BJ (cell line): ENCODE data around the gene PRKAR1B. TPM values are rescaled to one million over a fixed set of nuclear protein-coding genes. Genes with fewer than 3 reads are reported as not detected.

Experiments used
- CTCF ChIA-PET: fragments of 350-600 bp; formaldehyde crosslinking; extraction: SDS; loops from one replicate; lab custom pipeline; 2021; ENCODE audit warnings: antibody characterized with exemption, inconsistent platforms; lab: Yijun Ruan, JAX
- POLR2A ChIA-PET: fragments of 300-600 bp; sonication (Branson Sonifier 250); formaldehyde crosslinking; extraction: SDS; loops from one replicate; lab custom pipeline; 2021; ENCODE audit warnings: antibody characterized with exemption; lab: Charles Lee
- DNase-seq: peaks from one replicate; pipeline ENCODE4 v3.0.0-alpha.2; 2011; ENCODE audit warnings: low read depth
- H3K27me3 ChIP-seq: 2 replicates; pipeline ENCODE4 v1.6.0; 2011; ENCODE audit warnings: low read length; ENCODE audit not compliant: control insufficient read depth, insufficient read depth
- H3K36me3 ChIP-seq: 2 replicates; pipeline ENCODE4 v1.5.1; 2011; ENCODE audit warnings: low read length; ENCODE audit not compliant: control insufficient read depth, insufficient read depth
- H3K4me3 ChIP-seq: 2 replicates; pipeline ENCODE4 v1.5.1; 2011; ENCODE audit warnings: low read depth, mild to moderate bottlenecking, control low read depth, low read length
- CTCF ChIP-seq: IDR thresholded peaks from 2 replicates; pipeline ENCODE4 v1.5.1; 2011; ENCODE audit warnings: low read depth, mild to moderate bottlenecking, control low read depth, inconsistent platforms, low read length, moderate library complexity; ENCODE audit not compliant: insufficient read depth
- polyA plus RNA-seq: library from polyadenylated mRNA; depleted of rRNA; stranded (reverse); fragments of >200 nt; gene quantifications from 2 replicates; pipeline ENCODE4 v1.2.3, GENCODE V29; 2011

PRKAR1B gene
- polyA plus RNA-seq, 1 experiment, result 7.4 TPM

- no peaks in the 10 kb centered on the region for H3K27me3 ChIP-seq
- ChIA-PET CTCF (interaction anchor here (0.6 to 1.4 kb wide), 3 partner anchors 8 to 25 kb away, joined by 3 to 4 read pairs (median 3); no protein-coding TSS in a partner anchor), POLR2A (no interaction called here)
- no peak for TF ChIP-seq CTCF
- DNase-seq, result no peak
- no peaks in the 10 kb centered on the region for H3K36me3 ChIP-seq
- H3K4me3 ChIP-seq, result no peak overlapping the region
Measured at GRCh38 chr7:690478-691360, 36.4 kb downstream of the PRKAR1B start.

- DNase-seq, result no peak
- no peak overlapping the region for H3K4me3 ChIP-seq
- no peaks in the 10 kb centered on the region for H3K27me3 ChIP-seq
- no peaks in the 10 kb centered on the region for H3K36me3 ChIP-seq
- TF ChIP-seq CTCF, result no peak
- POLR2A ChIA-PET, result no interaction called here
- CTCF ChIA-PET, result interaction anchor here (0.7 kb wide), 1 partner anchor 66 kb away, joined by 3 read pairs; no protein-coding TSS in a partner anchor
Measured at GRCh38 chr7:685540-685939, 41.5 kb downstream of the PRKAR1B start.

- Histone ChIP-seq H3K36me3 (peaks cover 3% of the 10 kb centered on the region), H3K27me3 (no peaks in the 10 kb centered on the region), H3K4me3 (no peak overlapping the region)
- ChIA-PET POLR2A (no interaction called here), CTCF (interaction anchor here (1.4 kb wide), 1 partner anchor 91 kb away, joined by 3 read pairs; no protein-coding TSS in a partner anchor)
- DNase-seq, result no peak
- no peak for TF ChIP-seq CTCF
Measured at GRCh38 chr7:684416-684815, 42.7 kb downstream of the PRKAR1B start.

- Histone ChIP-seq H3K36me3 (peaks cover 3% of the 10 kb centered on the region), H3K4me3 (no peak overlapping the region), H3K27me3 (no peaks in the 10 kb centered on the region)
- no peak for DNase-seq
- ChIA-PET POLR2A (no interaction called here), CTCF (interaction anchor here (1.4 kb wide), 1 partner anchor 91 kb away, joined by 3 read pairs; no protein-coding TSS in a partner anchor)
- TF ChIP-seq CTCF, result no peak
Measured at GRCh38 chr7:683526-684205, 43.4 kb downstream of the PRKAR1B start.

GRCh38 chr7:682810-683209, 44.3 kb downstream of the PRKAR1B start:
- DNase-seq, result no peak
- ChIA-PET CTCF (interaction anchor here (0.6 to 1.5 kb wide), 2 partner anchors 8 to 17 kb away, joined by 3 to 4 read pairs; no protein-coding TSS in a partner anchor), POLR2A (no interaction called here)
- no peak overlapping the region for H3K4me3 ChIP-seq
- TF ChIP-seq CTCF, result no peak
- peaks cover 3% of the 10 kb centered on the region for H3K36me3 ChIP-seq
- H3K27me3 ChIP-seq, result no peaks in the 10 kb centered on the region
